22Rv1 (cell line): ENCODE measurements around the gene DNPEP.
A peak's percentile ranks its signal among the peaks of the same experiment; 100 is the strongest.

ENCODE experiments used
- H3K27ac ChIP-seq: fragments of 450-650 bp; 2 replicates; pipeline ENCODE4 v1.5.1; 2017
- CTCF ChIP-seq: fragments of 450-650 bp; IDR thresholded peaks from 2 replicates; pipeline ENCODE4 v1.5.1; 2017; ENCODE audit warnings: mild to moderate bottlenecking
- ZFX ChIP-seq: fragments of 450-650 bp; IDR thresholded peaks from 2 replicates; pipeline ENCODE4 v1.6.1; 2017; ENCODE audit warnings: antibody characterized with exemption, borderline replicate concordance

Gene DNPEP

GRCh38 chr2:219356834-219357233 is 30.9 kb downstream of the DNPEP start:
- no peak for TF ChIP-seq CTCF
- no peak for TF ChIP-seq ZFX
- H3K27ac ChIP-seq, result no peak overlapping the region

GRCh38 chr2:219354582-219354981 is 33.1 kb downstream of the DNPEP start:
- H3K27ac ChIP-seq, result no peak overlapping the region

GRCh38 chr2:219353129-219353528 is 34.6 kb downstream of the DNPEP start:
- TF ChIP-seq ZFX, result no peak
- TF ChIP-seq CTCF, result no peak
- H3K27ac ChIP-seq, result no peak overlapping the region

More at GRCh38 chr2:219354582-219354981, 33.1 kb downstream of the DNPEP start:
- no peak for TF ChIP-seq ZFX
- no peak for TF ChIP-seq CTCF

- TF ChIP-seq CTCF (peak; percentile 81), ZFX (no peak)
- H3K27ac ChIP-seq, result no peak overlapping the region
These were observed 35.2 kb downstream of the DNPEP start for GRCh38 chr2:219352448-219353023.

GRCh38 chr2:219350710-219351221 is 36.9 kb downstream of the DNPEP start:
- no peak overlapping the region for H3K27ac ChIP-seq
- no peak for TF ChIP-seq ZFX
- TF ChIP-seq CTCF, result no peak

GRCh38 chr2:219350215-219350614 is 37.5 kb downstream of the DNPEP start:
- no peak overlapping the region for H3K27ac ChIP-seq
- no peak for TF ChIP-seq CTCF
- no peak for TF ChIP-seq ZFX

- no peak overlapping the region for H3K27ac ChIP-seq
- TF ChIP-seq CTCF (no peak), ZFX (no peak)
These were observed 42.8 kb downstream of the DNPEP start for GRCh38 chr2:219344751-219345430.
